ENCODE data around the gene PPM1K.

- no peak for TF ChIP-seq POLR2AphosphoS5 (IDR thresholded peaks at IDR 0.05)
- TF ChIP-seq CTCF (IDR thresholded peaks at IDR 0.05), result no peak
- TF ChIP-seq POLR2A (IDR thresholded peaks at IDR 0.05), result no peak
Observed at GRCh38 chr4:88327665-88328064, 43.3 kb upstream of the PPM1K start.
